Right lobe of liver (tissue), 6 donors: ENCODE results near the gene AKT1S1. TPM values are rescaled to one million over a fixed set of nuclear protein-coding genes. Genes with fewer than 3 reads are reported as not detected.
"Not testable (repeated sequence)": the region's sequence is repeated elsewhere in the genome, so short reads cannot be mapped to it uniquely, and the experiment has no call there.

Experiments used
- ATAC-seq, 4 donors: fragments of 200-7000 bp; cut with Tn5 transposase; one replicate each; pipeline ENCODE4 v1.9.1; 2020; ENCODE audit warnings: mild to moderate bottlenecking in 4 of 4, moderate library complexity in 4 of 4
- DNase-seq, 3 donors: peaks; one replicate each; pipeline ENCODE4 v3.0.0-alpha.2; 2020
- H3K27ac ChIP-seq, 3 donors: fragments of 200-600 bp; one replicate each; pipeline ENCODE4 v1.8.0; 2022
- H3K27me3 ChIP-seq, 2 donors: fragments of 200-600 bp; one replicate each; pipeline ENCODE4 v1.8.0; 2022
- H3K36me3 ChIP-seq, 4 donors: fragments of 200-600 bp; sonication (generic) in 1 of 4; one replicate each; pipeline versions ENCODE4 v1.5.1 to v1.8.0; 2017 to 2022; ENCODE audit warnings: control low read depth in 1 of 4
- H3K4me1 ChIP-seq, 4 donors: fragments of 200-600 bp; sonication (generic) in 1 of 4; one replicate each; pipeline versions ENCODE4 v1.5.1 to v1.8.0; 2017 to 2022; ENCODE audit warnings: control low read depth in 1 of 4
- H3K4me3 ChIP-seq, 3 donors: fragments of 200-600 bp; one replicate each; pipeline ENCODE4 v1.8.0; 2022
- H3K9me3 ChIP-seq, 4 donors: fragments of 200-600 bp; sonication (generic) in 1 of 4; one replicate each; pipeline versions ENCODE4 v1.5.1 to v1.8.0; 2017 to 2022; ENCODE audit warnings: control low read depth in 1 of 4
- CTCF ChIP-seq, 4 donors: fragments of 200-600 bp in 3 of 4; fragments of 450-650 bp in 1 of 4; IDR thresholded peaks; one replicate each; pipeline versions ENCODE4 v1.5.1 to v1.8.0; 2016 to 2022; ENCODE audit warnings: antibody characterized with exemption in 4 of 4, mild to moderate bottlenecking in 2 of 4
- POLR2A ChIP-seq: fragments of 450-650 bp; IDR thresholded peaks from one replicate; pipeline ENCODE4 v1.6.1; 2017; ENCODE audit warnings: antibody characterized with exemption, mild to moderate bottlenecking
- WGBS: methylation state at CpG from one replicate; pipeline ENCODE4 v1.1.6; 2018; ENCODE audit warnings: low coverage, low lambda C conversion rate; ENCODE audit not compliant: insufficient coverage; ENCODE audit errors: missing lambda C conversion rate; 5-methylcytosine and 5-hydroxymethylcytosine counted together
- intact Hi-C, 2 donors: fragments of 100-400 bp; cut with DNase I; formaldehyde crosslinking; loops; one replicate each; pipeline versions ENCODE4 v1.11.2 to v1.14.1; 2022
- long read RNA-seq: library from polyadenylated mRNA; unstranded; transcript quantifications from one replicate; pipeline ENCODE4 v2.0.0, GENCODE V29; 2019
- total RNA-seq, 6 experiments: library from RNA; depleted of rRNA in 2 of 6; stranded (reverse); fragments of >200 nt in 2 of 6; fragmentation: NEBNext Ultra II Directional in 3 of 6; extraction: Animal tissue kit (Norgen Biotek cat#: 25700) in 3 of 6; gene quantifications; one replicate each; pipeline versions ENCODE4 v1.1.0 to v1.2.4, GENCODE V29; 2016 to 2023
- donor health status: DM: no; HTN: yes; CAD: no.
- donor health status: DM: no; HTN: no; CAD: no.
- donor health status: DM: no; HTN: no; CAD: no.
- donor health status: DM: no; HTN: yes; CAD: no.
- donor health status: DM: no; HTN: yes; CAD: no.

The AKT1S1 gene
- 10 to 100 TPM; 18.2 to 27.0 (median 22.4) TPM for total RNA-seq
- long read RNA-seq, partial matches to known transcripts, result 0 of 5 reads
- long read RNA-seq, other reads (novel, unspliced or antisense), result 4 of 5 reads

- Histone ChIP-seq H3K4me3 (peak within 1 kb of the TSS; percentile 77 to 88 (median 88)), H3K27ac (peak within 1 kb of the TSS; percentile 97 to 99 (median 98)), H3K9me3 (no peaks in the 10 kb centered on the region), H3K27me3 (no peaks in the 10 kb centered on the region), H3K36me3 (peaks cover 0 to 30% (median 14%) of the 10 kb centered on the region in 4 donors), H3K4me1 (peaks cover 0 to 17% (median 8%) of the 10 kb centered on the region in 4 donors)
- peak; percentile 74 to 86 (median 82) for ATAC-seq
- DNase-seq, result peak; percentile 99 to 100 (median 99)
- under 1% methylated on average over 32 of the region's 61 CpGs for WGBS
- TF ChIP-seq CTCF (IDR thresholded peaks at IDR 0.05) (no peak), POLR2A (peak; percentile 83)
- intact Hi-C loops, result no loop called here
These were observed at the start of gene AKT1S1, which contains the start of gene TBC1D17 for GRCh38 chr19:49877020-49877878. AKT1S1 (minus strand) TSS chr19:49877355; CDS start chr19:49873295, 4,060 bp downstream. TBC1D17 (plus strand) TSS chr19:49877702; CDS start chr19:49877724, 22 bp downstream.

GRCh38 chr19:49926515-49926914, 49.4 kb upstream of the AKT1S1 start:
- H3K27ac ChIP-seq, result no peak overlapping the region
- 94% methylated on average over 3 of the region's 10 CpGs for WGBS
- TF ChIP-seq CTCF (IDR thresholded peaks at IDR 0.05), result no peak
- TF ChIP-seq POLR2A, result no peak
- DNase-seq (no peak), ATAC-seq (no peak)
- H3K4me3 ChIP-seq, result no peak overlapping the region
- intact Hi-C loops, result no loop called here
- peaks cover 0 to 49% (median 15%) of the 10 kb centered on the region in 4 donors for H3K4me1 ChIP-seq
- no peaks in the 10 kb centered on the region for H3K27me3 ChIP-seq
- no peaks in the 10 kb centered on the region for H3K9me3 ChIP-seq
- peaks cover 0 to 12% (median 10%) of the 10 kb centered on the region in 4 donors for H3K36me3 ChIP-seq

GRCh38 chr19:49925486-49925885, 48.3 kb upstream of the AKT1S1 start:
- intact Hi-C loops, result no loop called here
- Histone ChIP-seq H3K9me3 (no peaks in the 10 kb centered on the region), H3K4me1 (peaks cover 0 to 42% (median 16%) of the 10 kb centered on the region in 4 donors), H3K27ac (peak overlapping the region in 1 of 3 donors; percentile 90), H3K4me3 (no peak overlapping the region), H3K36me3 (peaks cover 0 to 3% (median 1%) of the 10 kb centered on the region in 4 donors), H3K27me3 (no peaks in the 10 kb centered on the region)
- ATAC-seq (no peak), DNase-seq (no peak)
- WGBS, result 98% methylated on average over 5 of the region's 5 CpGs
- TF ChIP-seq CTCF (IDR thresholded peaks at IDR 0.05), result no peak

GRCh38 chr19:49924881-49925210, 47.7 kb upstream of the AKT1S1 start:
- H3K27me3 ChIP-seq, DNase-seq, ATAC-seq, intact Hi-C loops, H3K9me3 ChIP-seq, H3K36me3 ChIP-seq: not testable (repeated sequence)
- peak overlapping the region; percentile 10 to 47 (median 42) for H3K4me3 ChIP-seq
- WGBS, result 40% methylated on average over 12 of the region's 13 CpGs
- H3K4me1 ChIP-seq, result peaks cover 0 to 39% (median 16%) of the 10 kb centered on the region in 4 donors
- peak overlapping the region in 2 of 3 donors; percentile 90 for H3K27ac ChIP-seq
